Ammon's horn (tissue), 1 donor: ENCODE results near the gene PDIA5.

Experiments used
- DNase-seq: peaks from one replicate; pipeline ENCODE4 v3.0.0-alpha.2; 2016; ENCODE audit warnings: low spot score

The PDIA5 gene

GRCh38 chr3:123066896-123067688 is at the start of gene PDIA5:
Gene PDIA5 (plus strand): TSS chr3:123067025. CDS start chr3:123067165, 140 bp downstream.
- peak; percentile 95 for DNase-seq

- no peak for DNase-seq
Observed at GRCh38 chr3:123018683-123019082, 48.1 kb upstream of the PDIA5 start.

GRCh38 chr3:123019161-123019560 is 47.7 kb upstream of the PDIA5 start:
- no peak for DNase-seq

GRCh38 chr3:123019591-123019990 is 47.2 kb upstream of the PDIA5 start:
- no peak for DNase-seq

- DNase-seq: no peak
Observed at GRCh38 chr3:123020709-123021108, 46.1 kb upstream of the PDIA5 start.

- no peak for DNase-seq
Observed at GRCh38 chr3:123021388-123021787, 45.4 kb upstream of the PDIA5 start.

- no peak for DNase-seq
Observed at GRCh38 chr3:123021996-123022510, 44.8 kb upstream of the PDIA5 start.

GRCh38 chr3:123024056-123024455 is 42.8 kb upstream of the PDIA5 start:
- no peak for DNase-seq

GRCh38 chr3:123025642-123026521 is 40.9 kb upstream of the PDIA5 start:
- DNase-seq: peak; percentile 15

- DNase-seq: no peak
Observed at GRCh38 chr3:123026565-123027291, 40.1 kb upstream of the PDIA5 start.

GRCh38 chr3:123027292-123028232 is 39.3 kb upstream of the PDIA5 start, which contains the start of gene SEMA5B:
Gene SEMA5B (minus strand): TSS chr3:123027763. CDS start chr3:122961263, 66,500 bp downstream.
- DNase-seq: peak; percentile 32

- DNase-seq: peak; percentile 74
Observed at GRCh38 chr3:123028233-123028828, 38.5 kb upstream of the PDIA5 start.

GRCh38 chr3:123031051-123031450 is 35.8 kb upstream of the PDIA5 start:
- DNase-seq: no peak

GRCh38 chr3:123032057-123032456 is 34.8 kb upstream of the PDIA5 start:
- no peak for DNase-seq

- no peak for DNase-seq
Observed at GRCh38 chr3:123034120-123034519, 32.7 kb upstream of the PDIA5 start.

GRCh38 chr3:123034996-123035395 is 31.8 kb upstream of the PDIA5 start:
- no peak for DNase-seq

- DNase-seq: no peak
Observed at GRCh38 chr3:123036352-123037014, 30.3 kb upstream of the PDIA5 start.

GRCh38 chr3:123037015-123037375 is 29.8 kb upstream of the PDIA5 start:
- no peak for DNase-seq

GRCh38 chr3:123038751-123039150 is 28.1 kb upstream of the PDIA5 start:
- DNase-seq: no peak

GRCh38 chr3:123039178-123039577 is 27.6 kb upstream of the PDIA5 start:
- DNase-seq: no peak
